ENCODE results near the gene CHRNG.

CHRNG gene

DNA sequence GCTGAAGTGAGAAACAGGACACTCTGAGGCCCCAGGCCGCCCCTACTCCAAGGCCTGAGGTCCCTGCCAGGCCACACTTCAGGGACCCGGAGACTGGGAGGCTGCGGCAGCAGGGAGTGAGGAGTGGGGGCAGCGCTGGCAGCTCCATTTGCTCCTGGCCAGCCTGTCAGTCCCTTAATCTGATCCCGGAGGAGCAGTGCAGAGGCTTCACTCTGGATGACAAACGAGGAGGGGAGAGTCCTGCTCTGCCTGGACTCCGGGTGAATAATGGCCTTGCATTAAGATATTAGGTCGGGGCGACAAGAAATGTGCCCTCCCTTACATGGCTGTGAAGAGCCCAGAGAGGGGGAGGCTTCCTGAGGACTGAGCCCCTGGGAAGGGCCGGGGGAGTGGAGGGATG is 33.6 kb upstream of the CHRNG start:
- DNase-seq (ENCODE audit: low read depth in 1 of 2, low spot score in 1 of 2), result no peak

- no peak for DNase-seq (ENCODE audit: low read depth in 1 of 2, low spot score in 1 of 2)
These were observed 32.8 kb upstream of the CHRNG start for GRCh38 chr2:232506709-232507108.

- no peak for DNase-seq (ENCODE audit: low read depth in 1 of 2, low spot score in 1 of 2)
These were observed 31.2 kb upstream of the CHRNG start for GRCh38 chr2:232508251-232508650.

DNA sequence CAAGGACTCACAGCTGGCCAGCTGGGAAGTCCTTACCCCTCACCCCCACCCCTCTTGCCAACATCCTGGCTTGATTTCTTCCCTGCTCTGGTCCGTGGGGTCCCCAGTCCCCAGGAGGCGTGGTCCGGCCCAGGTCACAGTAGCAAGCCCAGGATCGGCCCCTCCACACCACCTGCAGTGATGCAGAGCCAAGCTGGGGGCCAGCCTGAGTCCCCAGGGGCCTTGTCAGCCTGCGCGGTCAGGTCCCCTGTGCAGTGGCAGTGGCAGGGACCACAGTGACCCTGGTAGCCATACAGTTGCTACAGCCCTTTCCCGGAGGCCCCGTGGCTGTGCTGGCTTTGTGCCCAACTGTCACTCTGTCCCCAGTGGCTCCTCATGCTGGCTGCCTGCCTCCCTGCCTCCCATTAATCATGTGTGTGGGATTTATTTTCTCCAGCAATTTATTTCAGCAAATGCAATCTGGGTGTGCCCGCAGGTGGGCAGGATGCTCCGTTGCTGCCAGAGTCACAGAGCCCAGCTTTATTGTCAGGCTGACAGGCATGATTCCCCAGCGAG is 28.1 kb upstream of the CHRNG start:
- DNase-seq (ENCODE audit: low read depth in 1 of 2, low spot score in 1 of 2), result no peak

DNA sequence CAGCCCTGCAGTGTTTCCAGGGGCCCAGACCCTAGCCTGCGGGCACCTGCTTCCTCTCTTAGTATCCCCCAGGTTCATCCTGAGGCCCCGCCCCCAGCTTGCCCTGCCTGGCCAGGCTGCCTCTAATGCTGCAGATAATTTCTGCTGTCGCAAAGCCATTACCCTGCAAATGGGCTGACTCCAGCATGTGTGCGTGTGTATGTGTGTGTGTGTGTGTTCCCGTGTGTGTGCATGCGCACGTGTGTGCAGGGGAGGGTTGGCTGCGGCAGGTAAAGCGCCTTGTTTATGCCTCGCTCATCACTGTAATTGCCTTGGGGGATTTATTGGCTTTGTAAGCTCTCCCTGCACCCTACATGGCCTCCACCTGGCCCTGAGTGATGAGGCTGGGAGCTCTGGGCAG is 26.9 kb upstream of the CHRNG start:
- no peak for DNase-seq (ENCODE audit: low read depth in 1 of 2, low spot score in 1 of 2)

DNA sequence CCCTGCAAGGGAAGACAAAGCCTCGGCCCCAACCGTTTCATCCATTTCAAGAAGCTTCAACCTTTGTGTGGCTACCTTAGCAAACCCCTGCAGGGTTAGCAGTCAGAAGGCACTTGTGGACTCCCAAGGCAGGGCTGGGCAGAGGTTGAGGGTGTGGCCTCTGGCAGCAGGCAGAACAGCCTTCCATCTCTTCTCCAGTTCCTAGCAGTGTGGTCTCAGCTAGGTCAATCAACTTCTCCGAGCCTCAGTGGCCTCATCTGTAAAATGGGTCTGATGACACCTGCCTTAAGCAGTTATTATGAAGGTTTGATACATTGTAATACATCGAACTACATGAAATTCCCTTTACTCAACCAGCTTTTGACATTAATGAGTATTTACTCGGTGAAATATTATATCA is 26.1 kb upstream of the CHRNG start:
- DNase-seq (ENCODE audit: low read depth in 1 of 2, low spot score in 1 of 2), result no peak

GRCh38 chr2:232515639-232516038 is 23.9 kb upstream of the CHRNG start:
- DNase-seq (ENCODE audit: low read depth in 1 of 2, low spot score in 1 of 2), result no peak

DNA sequence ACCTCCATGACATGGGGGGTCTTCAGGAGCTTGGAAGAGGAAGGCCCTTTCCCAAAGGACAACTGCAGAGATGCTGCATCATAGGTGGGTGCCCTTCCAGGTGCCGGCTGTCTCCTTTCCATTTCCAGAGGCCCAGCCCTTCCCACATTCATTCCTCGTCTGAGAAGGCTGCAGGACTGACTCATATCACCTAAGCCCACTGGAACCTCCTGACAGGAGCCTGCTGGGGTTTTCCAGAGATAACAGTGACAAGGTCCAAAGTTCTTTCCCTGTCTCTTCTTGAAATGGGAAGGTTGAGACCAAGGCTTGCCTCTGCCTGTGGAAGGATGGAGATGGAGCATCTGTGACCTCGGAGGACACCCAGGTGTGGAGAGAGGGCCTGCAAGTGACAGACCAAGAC is 22.9 kb upstream of the CHRNG start:
- no peak for DNase-seq (ENCODE audit: low read depth in 1 of 2, low spot score in 1 of 2)

GRCh38 chr2:232518844-232519243 is 20.6 kb upstream of the CHRNG start:
- DNase-seq (ENCODE audit: low read depth in 1 of 2, low spot score in 1 of 2), result no peak

GRCh38 chr2:232519581-232520438 is 19.7 kb upstream of the CHRNG start, which contains the start of gene PRSS56:
PRSS56 (plus strand) TSS chr2:232520388; CDS start chr2:232520599, 211 bp downstream.
- DNase-seq (ENCODE audit: low read depth in 1 of 2, low spot score in 1 of 2), result no peak

GRCh38 chr2:232520489-232520888 is 19.0 kb upstream of the CHRNG start:
- DNase-seq (ENCODE audit: low read depth in 1 of 2, low spot score in 1 of 2), result no peak

GRCh38 chr2:232521098-232521497 is 18.4 kb upstream of the CHRNG start:
- no peak for DNase-seq (ENCODE audit: low read depth in 1 of 2, low spot score in 1 of 2)

DNA sequence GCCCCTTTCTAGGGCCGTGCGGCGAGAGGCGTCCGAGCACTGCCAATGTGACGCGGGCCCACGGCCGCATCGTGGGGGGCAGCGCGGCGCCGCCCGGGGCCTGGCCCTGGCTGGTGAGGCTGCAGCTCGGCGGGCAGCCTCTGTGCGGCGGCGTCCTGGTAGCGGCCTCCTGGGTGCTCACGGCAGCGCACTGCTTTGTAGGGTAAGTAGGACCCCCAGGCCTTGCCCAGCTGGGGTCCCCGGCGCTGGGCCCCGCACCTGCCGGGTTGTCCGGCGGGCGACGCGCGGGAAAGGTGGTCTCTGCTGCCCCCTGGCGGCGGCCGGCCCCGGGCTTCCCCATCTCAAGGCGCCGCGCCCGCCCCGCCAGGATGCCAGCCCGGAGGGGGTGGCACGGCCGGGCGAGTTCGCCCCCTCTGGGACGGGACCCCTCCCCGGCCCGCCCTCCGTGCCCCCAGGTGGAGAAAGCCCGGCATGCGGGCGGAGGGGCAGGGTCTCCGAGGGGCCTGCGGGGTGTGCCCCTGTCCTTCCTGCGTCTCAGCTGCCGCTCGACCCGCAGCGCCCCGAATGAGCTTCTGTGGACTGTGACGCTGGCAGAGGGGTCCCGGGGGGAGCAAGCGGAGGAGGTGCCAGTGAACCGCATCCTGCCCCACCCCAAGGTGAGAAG is 17.4 kb upstream of the CHRNG start:
- peak; percentile 31 to 70 for DNase-seq (ENCODE audit: low read depth in 1 of 2, low spot score in 1 of 2)

DNA sequence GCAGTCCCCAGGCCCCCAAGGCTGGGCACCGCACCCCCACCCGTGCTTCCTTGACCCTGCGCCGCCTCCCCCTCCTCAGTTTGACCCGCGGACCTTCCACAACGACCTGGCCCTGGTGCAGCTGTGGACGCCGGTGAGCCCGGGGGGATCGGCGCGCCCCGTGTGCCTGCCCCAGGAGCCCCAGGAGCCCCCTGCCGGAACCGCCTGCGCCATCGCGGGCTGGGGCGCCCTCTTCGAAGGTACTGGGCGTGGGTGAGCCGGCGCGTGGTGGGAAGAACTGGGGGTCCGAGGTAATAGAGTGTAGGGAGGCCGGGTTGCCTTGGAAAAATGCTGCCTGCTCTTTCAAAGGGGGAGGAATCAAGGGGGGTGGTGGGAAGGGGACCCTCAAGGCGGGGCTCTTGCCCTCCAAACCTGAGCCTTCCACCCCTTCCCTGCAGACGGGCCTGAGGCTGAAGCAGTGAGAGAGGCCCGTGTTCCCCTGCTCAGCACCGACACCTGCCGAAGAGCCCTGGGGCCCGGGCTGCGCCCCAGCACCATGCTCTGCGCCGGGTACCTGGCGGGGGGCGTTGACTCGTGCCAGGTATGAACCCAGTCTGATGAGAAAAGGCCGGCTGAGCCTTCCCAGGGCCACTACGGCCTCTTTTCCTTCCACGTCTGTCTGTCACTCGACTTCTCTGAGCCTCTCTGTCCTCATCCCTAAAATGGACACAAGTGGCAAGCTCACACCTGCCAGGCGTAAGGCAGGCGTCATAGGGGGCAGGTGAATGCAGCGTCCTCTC is 16.7 kb upstream of the CHRNG start:
- no peak for DNase-seq (ENCODE audit: low read depth in 1 of 2, low spot score in 1 of 2)

GRCh38 chr2:232523402-232523681 is 16.1 kb upstream of the CHRNG start:
- DNase-seq (ENCODE audit: low read depth in 1 of 2, low spot score in 1 of 2), result no peak

DNA sequence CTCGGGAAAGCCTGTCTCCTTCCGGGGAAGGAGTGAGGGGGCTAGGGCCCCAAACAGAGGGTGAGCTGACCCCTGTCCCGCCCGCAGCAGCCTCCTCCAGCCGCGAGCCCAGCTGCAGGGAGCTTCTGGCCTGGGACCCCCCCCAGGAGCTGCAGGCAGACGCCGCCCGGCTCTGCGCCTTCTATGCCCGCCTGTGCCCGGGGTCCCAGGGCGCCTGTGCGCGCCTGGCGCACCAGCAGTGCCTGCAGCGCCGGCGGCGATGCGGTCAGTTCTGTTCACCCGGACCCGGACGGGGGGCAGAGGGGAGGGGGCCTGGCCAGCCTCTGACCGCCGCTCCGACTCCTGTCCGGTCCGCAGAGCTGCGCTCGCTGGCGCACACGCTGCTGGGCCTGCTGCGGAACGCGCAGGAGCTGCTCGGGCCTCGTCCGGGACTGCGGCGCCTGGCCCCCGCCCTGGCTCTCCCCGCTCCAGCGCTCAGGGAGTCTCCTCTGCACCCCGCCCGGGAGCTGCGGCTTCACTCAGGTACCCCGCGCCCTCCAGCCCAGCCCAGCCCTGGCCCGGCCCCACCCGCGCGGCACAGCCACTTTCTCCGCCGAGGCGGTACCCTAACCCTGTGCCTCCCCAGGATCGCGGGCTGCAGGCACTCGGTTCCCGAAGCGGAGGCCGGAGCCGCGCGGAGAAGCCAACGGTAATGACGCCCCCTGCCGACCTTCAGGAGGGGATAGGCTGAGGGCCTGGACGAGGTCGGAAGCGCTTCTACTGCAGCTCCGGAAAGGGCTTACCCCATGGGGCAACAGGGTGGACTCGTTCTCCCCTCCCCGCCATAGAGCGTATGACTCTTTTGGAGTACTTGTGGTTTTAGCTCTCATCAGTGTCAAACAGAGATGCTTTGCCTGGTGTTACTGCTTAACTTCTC is 15.6 kb upstream of the CHRNG start:
- DNase-seq (ENCODE audit: low read depth in 1 of 2, low spot score in 1 of 2), result no peak

GRCh38 chr2:232524771-232525170 is 14.7 kb upstream of the CHRNG start:
- DNase-seq (ENCODE audit: low read depth in 1 of 2, low spot score in 1 of 2), result no peak

DNA sequence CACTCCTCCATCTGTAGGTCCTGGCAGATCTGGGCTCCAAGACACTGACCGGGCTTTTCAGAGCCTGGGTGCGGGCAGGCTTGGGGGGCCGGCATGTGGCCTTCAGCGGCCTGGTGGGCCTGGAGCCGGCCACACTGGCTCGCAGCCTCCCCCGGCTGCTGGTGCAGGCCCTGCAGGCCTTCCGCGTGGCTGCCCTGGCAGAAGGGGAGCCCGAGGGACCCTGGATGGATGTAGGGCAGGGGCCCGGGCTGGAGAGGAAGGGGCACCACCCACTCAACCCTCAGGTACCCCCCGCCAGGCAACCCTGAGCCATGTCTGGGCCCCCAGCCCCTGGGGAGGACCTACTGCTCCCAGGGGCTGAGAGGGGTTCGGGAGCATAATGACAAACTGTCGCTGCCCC is 14.3 kb upstream of the CHRNG start:
- no peak for DNase-seq (ENCODE audit: low read depth in 1 of 2, low spot score in 1 of 2)

- no peak for DNase-seq (ENCODE audit: low read depth in 1 of 2, low spot score in 1 of 2)
These were observed 13.6 kb upstream of the CHRNG start, which contains the start of gene CHRND for GRCh38 chr2:232525791-232526371. CHRND (plus strand) TSS chr2:232526160; CDS start chr2:232526216, 56 bp downstream.

GRCh38 chr2:232526372-232526941 is 13.0 kb upstream of the CHRNG start:
- no peak for DNase-seq (ENCODE audit: low read depth in 1 of 2, low spot score in 1 of 2)
